Neuron (in vitro differentiated cells): ENCODE data around the gene CACNA1H.
"Not testable (repeated sequence)": the region's sequence is repeated elsewhere in the genome, so short reads cannot be mapped to it uniquely, and the experiment has no call there.

Source experiments
- H2AFZ ChIP-seq: one replicate; pipeline ENCODE4 v1.6.1; 2013; ENCODE audit warnings: low read depth, mild to moderate bottlenecking, inconsistent platforms, low read length, moderate library complexity
- H3K27me3 ChIP-seq: one replicate; pipeline ENCODE4 v1.6.1; 2013; ENCODE audit warnings: low read length; ENCODE audit not compliant: insufficient read depth
- H3K36me3 ChIP-seq: one replicate; pipeline ENCODE4 v1.6.1; 2013; ENCODE audit warnings: low read length; ENCODE audit not compliant: insufficient read depth
- H3K4me1 ChIP-seq: one replicate; pipeline ENCODE4 v1.6.1; 2013; ENCODE audit warnings: low read length; ENCODE audit not compliant: insufficient read depth
- H3K4me3 ChIP-seq: 2 replicates; pipeline ENCODE4 v1.5.1; 2013; ENCODE audit warnings: mild to moderate bottlenecking, low read length, moderate library complexity
- H3K9me3 ChIP-seq: one replicate; pipeline ENCODE4 v1.6.1; 2013; ENCODE audit warnings: low read length

Gene CACNA1H

GRCh38 chr16:1193825-1194581 lies 41.1 kb downstream of the CACNA1H start:
- no peaks in the 10 kb centered on the region for H3K27me3 ChIP-seq
- no peaks in the 10 kb centered on the region for H3K9me3 ChIP-seq
- no peak overlapping the region for H3K4me3 ChIP-seq
- H2AFZ ChIP-seq, result no peak overlapping the region
- H3K36me3 ChIP-seq, result no peaks in the 10 kb centered on the region
- H3K4me1 ChIP-seq, result no peaks in the 10 kb centered on the region

GRCh38 chr16:1194665-1195392 lies 41.9 kb downstream of the CACNA1H start:
- Histone ChIP-seq H3K4me1 (no peaks in the 10 kb centered on the region), H3K36me3 (no peaks in the 10 kb centered on the region), H3K9me3 (no peaks in the 10 kb centered on the region), H3K4me3 (no peak overlapping the region), H2AFZ (no peak overlapping the region), H3K27me3 (no peaks in the 10 kb centered on the region)

GRCh38 chr16:1195393-1195666 lies 42.4 kb downstream of the CACNA1H start:
- no peak overlapping the region for H2AFZ ChIP-seq
- no peak overlapping the region for H3K4me3 ChIP-seq
- no peaks in the 10 kb centered on the region for H3K36me3 ChIP-seq
- H3K4me1 ChIP-seq, result no peaks in the 10 kb centered on the region
- no peaks in the 10 kb centered on the region for H3K27me3 ChIP-seq
- H3K9me3 ChIP-seq, result no peaks in the 10 kb centered on the region

DNA sequence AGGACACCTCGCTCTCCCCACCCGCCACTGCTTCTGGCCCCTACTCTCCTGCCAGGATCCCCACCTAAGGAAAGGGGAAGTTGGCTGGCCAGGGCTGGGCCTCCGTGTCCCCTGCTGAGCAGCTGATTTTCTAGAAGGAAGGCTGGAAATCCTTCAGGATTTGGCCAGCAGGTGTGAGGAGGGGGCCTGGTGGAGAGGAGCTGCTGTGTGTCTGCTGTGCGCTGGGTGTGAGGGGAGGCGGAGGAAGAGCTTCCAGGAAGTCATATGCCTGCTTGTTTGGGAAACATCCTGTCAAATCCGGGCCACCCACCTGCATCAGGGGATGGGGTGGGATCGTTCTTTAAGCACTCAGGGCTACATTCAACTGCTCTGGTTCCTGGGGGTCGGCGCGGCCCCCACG lies 43.6 kb downstream of the CACNA1H start:
- Histone ChIP-seq H3K36me3 (no peaks in the 10 kb centered on the region), H3K4me3 (no peak overlapping the region), H3K4me1 (no peaks in the 10 kb centered on the region), H2AFZ (no peak overlapping the region), H3K27me3 (no peaks in the 10 kb centered on the region), H3K9me3 (no peaks in the 10 kb centered on the region)

DNA sequence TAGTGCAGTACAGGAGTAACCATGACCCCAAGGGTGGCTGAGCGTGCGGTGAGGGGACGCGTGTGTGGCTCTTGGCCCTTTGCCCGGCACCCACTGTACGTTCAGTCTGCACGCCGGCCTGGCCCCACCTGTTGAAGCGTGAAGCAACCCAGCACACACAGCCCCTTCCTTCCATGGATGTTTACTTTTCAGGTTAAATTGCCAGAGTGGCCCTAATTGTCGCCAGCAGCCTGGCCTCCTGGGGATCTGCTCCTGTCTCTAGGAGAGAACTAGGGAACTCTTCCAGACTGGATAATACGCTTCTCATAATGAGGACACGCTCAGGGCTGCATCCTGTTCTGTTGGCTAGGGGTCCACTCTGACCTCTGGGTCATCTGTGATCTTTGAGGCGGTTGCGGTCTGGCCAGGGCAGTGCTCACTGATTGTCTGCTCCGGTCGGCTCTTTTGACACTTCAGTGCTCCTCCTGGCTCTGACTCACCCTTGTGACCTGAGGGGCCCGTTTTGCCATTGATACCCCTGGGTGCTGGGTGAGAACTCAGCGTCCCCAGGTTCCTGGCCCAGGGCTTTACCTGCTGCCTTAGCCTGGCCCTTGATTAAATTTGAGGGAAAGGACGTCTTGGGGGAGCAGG lies 44.4 kb downstream of the CACNA1H start:
- no peaks in the 10 kb centered on the region for H3K27me3 ChIP-seq
- no peaks in the 10 kb centered on the region for H3K4me1 ChIP-seq
- H2AFZ ChIP-seq, result no peak overlapping the region
- no peak overlapping the region for H3K4me3 ChIP-seq
- H3K36me3 ChIP-seq, result no peaks in the 10 kb centered on the region
- H3K9me3 ChIP-seq, result no peaks in the 10 kb centered on the region

DNA sequence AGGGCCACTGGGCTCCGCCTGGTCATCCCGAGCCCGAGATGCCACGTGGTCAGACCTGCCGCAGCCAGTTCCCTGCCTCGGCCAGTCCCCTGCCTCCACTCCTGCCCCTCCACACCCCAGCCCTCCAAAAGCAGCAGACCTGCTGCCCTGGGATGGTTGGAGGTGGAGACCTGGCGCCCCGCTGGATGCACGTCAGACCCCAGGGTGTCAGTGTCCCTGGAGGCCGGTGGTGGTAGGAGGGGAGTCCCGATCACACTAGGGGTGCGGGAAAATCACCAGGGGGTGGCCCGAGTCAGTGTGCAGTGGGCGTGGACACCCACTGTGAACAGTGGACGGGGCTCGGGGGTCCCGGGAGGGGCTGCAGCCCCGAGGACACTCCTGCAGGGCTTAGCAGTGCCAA lies 45.3 kb downstream of the CACNA1H start:
- Histone ChIP-seq H3K4me1 (no peaks in the 10 kb centered on the region), H3K4me3 (no peak overlapping the region), H3K9me3 (no peaks in the 10 kb centered on the region), H3K27me3 (no peaks in the 10 kb centered on the region), H2AFZ (no peak overlapping the region), H3K36me3 (no peaks in the 10 kb centered on the region)

DNA sequence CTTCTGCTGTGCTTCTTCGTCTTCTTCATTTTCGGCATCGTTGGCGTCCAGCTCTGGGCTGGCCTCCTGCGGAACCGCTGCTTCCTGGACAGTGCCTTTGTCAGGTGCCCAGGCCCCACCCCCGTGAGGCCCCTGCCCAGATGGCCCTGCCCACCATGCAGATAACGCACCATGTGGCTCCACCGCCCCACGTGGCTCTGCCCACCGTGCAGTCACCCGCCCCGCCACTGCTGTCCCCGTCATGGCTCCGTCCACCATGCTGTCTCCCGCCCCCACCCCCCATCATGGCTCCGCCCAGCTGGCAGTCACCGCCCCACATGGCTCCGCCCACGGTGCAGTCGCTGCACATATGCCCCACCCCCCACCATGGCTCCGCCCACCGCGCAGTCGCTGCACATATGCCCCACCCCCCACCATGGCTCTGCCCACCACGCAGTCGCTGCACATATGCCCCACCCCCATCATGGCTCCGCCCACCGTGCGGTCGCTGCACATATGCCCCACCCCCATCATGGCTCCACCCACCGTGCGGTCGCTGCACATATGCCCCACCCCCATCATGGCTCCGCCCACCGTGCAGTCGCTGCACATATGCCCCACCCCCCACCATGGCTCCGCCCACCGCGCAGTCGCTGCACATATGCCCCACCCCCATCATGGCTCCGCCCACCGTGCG lies 45.9 kb downstream of the CACNA1H start:
- not testable (repeated sequence) for H3K4me3 ChIP-seq, H3K27me3 ChIP-seq, H2AFZ ChIP-seq, H3K36me3 ChIP-seq, H3K4me1 ChIP-seq, H3K9me3 ChIP-seq

DNA sequence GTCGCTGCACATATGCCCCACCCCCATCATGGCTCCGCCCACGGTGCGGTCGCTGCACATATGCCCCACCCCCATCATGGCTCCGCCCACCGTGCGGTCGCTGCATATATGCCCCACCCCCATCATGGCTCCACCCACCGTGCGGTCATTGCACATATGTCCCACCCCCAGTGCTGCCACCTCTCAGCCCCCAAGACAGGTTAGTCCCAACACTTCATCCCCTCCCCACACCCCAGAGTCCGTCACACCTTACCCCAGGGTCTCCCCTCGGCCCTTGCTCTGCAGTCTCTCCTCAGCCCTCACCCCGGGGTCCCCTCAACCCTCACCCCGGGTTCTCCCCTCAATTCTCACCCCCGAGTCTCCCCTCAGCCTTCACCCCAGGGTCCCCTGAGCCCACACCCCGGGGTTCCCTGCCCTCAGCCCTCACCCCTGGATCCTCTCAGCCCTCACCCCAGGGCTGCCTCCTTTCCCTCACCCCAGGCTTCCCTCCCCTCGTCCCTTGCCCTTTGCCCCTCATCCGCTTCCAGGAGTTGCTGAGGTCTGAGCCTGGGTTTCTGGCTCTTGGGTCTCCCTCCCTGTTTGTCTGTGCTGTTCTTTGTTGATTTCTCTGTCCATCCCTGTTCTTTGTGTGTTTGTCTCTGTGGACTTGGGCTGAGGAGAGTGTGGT lies 46.6 kb downstream of the CACNA1H start:
- H3K9me3 ChIP-seq, result no peaks in the 10 kb centered on the region
- H3K4me1 ChIP-seq, result no peaks in the 10 kb centered on the region
- H3K4me3 ChIP-seq, result no peak overlapping the region
- H2AFZ ChIP-seq, result no peak overlapping the region
- H3K36me3 ChIP-seq, result no peaks in the 10 kb centered on the region
- H3K27me3 ChIP-seq, result no peaks in the 10 kb centered on the region

DNA sequence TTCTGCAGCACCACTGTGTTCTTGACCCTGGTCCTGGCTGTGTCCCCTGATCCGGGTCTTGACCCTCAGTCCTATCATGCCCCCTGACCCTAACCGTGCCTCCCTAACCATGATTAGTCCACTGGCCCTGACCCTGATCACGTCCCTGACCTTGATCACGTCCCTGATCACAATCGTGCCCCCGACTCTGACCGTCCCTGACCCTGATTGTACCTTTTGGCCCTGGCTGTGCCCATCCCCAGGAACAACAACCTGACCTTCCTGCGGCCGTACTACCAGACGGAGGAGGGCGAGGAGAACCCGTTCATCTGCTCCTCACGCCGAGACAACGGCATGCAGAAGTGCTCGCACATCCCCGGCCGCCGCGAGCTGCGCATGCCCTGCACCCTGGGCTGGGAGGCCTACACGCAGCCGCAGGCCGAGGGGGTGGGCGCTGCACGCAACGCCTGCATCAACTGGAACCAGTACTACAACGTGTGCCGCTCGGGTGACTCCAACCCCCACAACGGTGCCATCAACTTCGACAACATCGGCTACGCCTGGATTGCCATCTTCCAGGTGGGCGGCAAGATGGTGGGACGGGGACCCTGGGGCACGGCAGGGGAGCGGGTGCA lies 47.2 kb downstream of the CACNA1H start:
- no peaks in the 10 kb centered on the region for H3K4me1 ChIP-seq
- H3K4me3 ChIP-seq, result no peak overlapping the region
- H3K27me3 ChIP-seq, result no peaks in the 10 kb centered on the region
- no peaks in the 10 kb centered on the region for H3K36me3 ChIP-seq
- no peak overlapping the region for H2AFZ ChIP-seq
- H3K9me3 ChIP-seq, result no peaks in the 10 kb centered on the region

- no peak overlapping the region for H2AFZ ChIP-seq
- no peaks in the 10 kb centered on the region for H3K9me3 ChIP-seq
- no peaks in the 10 kb centered on the region for H3K36me3 ChIP-seq
- H3K4me1 ChIP-seq, result no peaks in the 10 kb centered on the region
- H3K27me3 ChIP-seq, result no peaks in the 10 kb centered on the region
- H3K4me3 ChIP-seq, result no peak overlapping the region
Measured at GRCh38 chr16:1201444-1201843, 48.5 kb downstream of the CACNA1H start.

DNA sequence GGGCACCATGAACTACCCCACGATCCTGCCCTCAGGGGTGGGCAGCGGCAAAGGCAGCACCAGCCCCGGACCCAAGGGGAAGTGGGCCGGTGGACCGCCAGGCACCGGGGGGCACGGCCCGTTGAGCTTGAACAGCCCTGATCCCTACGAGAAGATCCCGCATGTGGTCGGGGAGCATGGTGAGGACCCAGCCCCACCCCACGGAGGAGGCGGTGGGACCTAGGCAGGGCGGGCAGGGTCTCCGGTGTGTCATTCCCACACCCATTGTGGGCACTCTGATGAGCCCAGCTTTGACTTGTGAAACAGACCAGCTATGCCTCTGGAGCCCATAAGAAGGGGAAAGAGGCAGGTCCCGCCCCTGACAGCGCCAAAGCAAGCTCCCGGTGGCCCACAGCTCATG lies 49.4 kb downstream of the CACNA1H start:
- H2AFZ ChIP-seq, result no peak overlapping the region
- no peaks in the 10 kb centered on the region for H3K4me1 ChIP-seq
- H3K36me3 ChIP-seq, result no peaks in the 10 kb centered on the region
- no peak overlapping the region for H3K4me3 ChIP-seq
- H3K27me3 ChIP-seq, result no peaks in the 10 kb centered on the region
- no peaks in the 10 kb centered on the region for H3K9me3 ChIP-seq

- Histone ChIP-seq H3K9me3 (no peaks in the 10 kb centered on the region), H3K27me3 (no peaks in the 10 kb centered on the region), H3K36me3 (peaks cover 9% of the 10 kb centered on the region), H3K4me1 (no peaks in the 10 kb centered on the region), H2AFZ (no peak overlapping the region), H3K4me3 (no peak overlapping the region)
Measured at GRCh38 chr16:1204933-1205332, 52.0 kb downstream of the CACNA1H start.
